ENCODE results near the gene SLC35A3.

The SLC35A3 gene

GRCh38 chr1:99969729-99970621, at the start of gene SLC35A3:
SLC35A3 (plus strand) TSS chr1:99969996; CDS start chr1:99993555, 23,559 bp downstream.
- TF ChIP-seq CTCF (IDR thresholded peaks at IDR 0.05; ENCODE audit: insufficient read depth, low read length, missing control alignments), result no peak
- ChIA-PET CTCF (no interaction called here), POLR2A (interaction anchor here (0.6 to 1.4 kb wide), 4 partner anchors 8 to 280 kb away, joined by 3 to 4 read pairs (median 4); partner anchors contain the start of gene DBT)
- no peak for DNase-seq (ENCODE audit: low read depth, low spot score)
- peak within 1 kb of the TSS; percentile 88 for H3K4me3 ChIP-seq (ENCODE audit: low read depth, low read length)

- H3K4me3 ChIP-seq (ENCODE audit: low read depth, low read length), result no peak overlapping the region
- ChIA-PET POLR2A (no interaction called here), CTCF (no interaction called here)
- no peak for TF ChIP-seq CTCF (IDR thresholded peaks at IDR 0.05; ENCODE audit: insufficient read depth, low read length, missing control alignments)
- no peak for DNase-seq (ENCODE audit: low read depth, low spot score)
Observed at GRCh38 chr1:99934801-99935200, 35.0 kb upstream of the SLC35A3 start.

- DNase-seq (ENCODE audit: low read depth, low spot score), result no peak
- CTCF ChIA-PET, result no interaction called here
- H3K4me3 ChIP-seq (ENCODE audit: low read depth, low read length), result no peak overlapping the region
- POLR2A ChIA-PET, result no interaction called here
- TF ChIP-seq CTCF (IDR thresholded peaks at IDR 0.05; ENCODE audit: insufficient read depth, low read length, missing control alignments), result no peak
Observed at GRCh38 chr1:99935534-99935933, 34.3 kb upstream of the SLC35A3 start.

GRCh38 chr1:99936071-99936470, 33.7 kb upstream of the SLC35A3 start:
- H3K4me3 ChIP-seq (ENCODE audit: low read depth, low read length), result no peak overlapping the region
- ChIA-PET CTCF (no interaction called here), POLR2A (no interaction called here)
- no peak for TF ChIP-seq CTCF (IDR thresholded peaks at IDR 0.05; ENCODE audit: insufficient read depth, low read length, missing control alignments)
- DNase-seq (ENCODE audit: low read depth, low spot score), result no peak

GRCh38 chr1:99942723-99943122, 27.1 kb upstream of the SLC35A3 start:
- H3K4me3 ChIP-seq (ENCODE audit: low read depth, low read length), result no peak overlapping the region
- ChIA-PET CTCF (no interaction called here), POLR2A (no interaction called here)
- TF ChIP-seq CTCF (IDR thresholded peaks at IDR 0.05; ENCODE audit: insufficient read depth, low read length, missing control alignments), result no peak
- no peak for DNase-seq (ENCODE audit: low read depth, low spot score)

GRCh38 chr1:99943223-99943794, 26.5 kb upstream of the SLC35A3 start:
- no peak for TF ChIP-seq CTCF (IDR thresholded peaks at IDR 0.05; ENCODE audit: insufficient read depth, low read length, missing control alignments)
- CTCF ChIA-PET, result no interaction called here
- POLR2A ChIA-PET, result interaction anchor here (1.1 kb wide), 1 partner anchor 26 kb away, joined by 3 read pairs; the partner anchor contains the start of gene SLC35A3
- DNase-seq (ENCODE audit: low read depth, low spot score), result peak; percentile 50
- H3K4me3 ChIP-seq (ENCODE audit: low read depth, low read length), result no peak overlapping the region
